Measurements from ENCODE around the gene RASSF7.

RASSF7 gene

GRCh38 chr11:538431-539051 lies 22.2 kb upstream of the RASSF7 start:
- TF ChIP-seq ZC3H10 (CRISPR knock-in tag; IDR thresholded peaks at IDR 0.05) (no peak), RARB (CRISPR knock-in tag; IDR thresholded peaks at IDR 0.05) (no peak), PATZ1 (CRISPR knock-in tag; IDR thresholded peaks at IDR 0.05; ENCODE audit: borderline replicate concordance) (no peak), SNAI2 (CRISPR knock-in tag; IDR thresholded peaks at IDR 0.05) (no peak), POU6F1 (CRISPR knock-in tag; IDR thresholded peaks at IDR 0.05; ENCODE audit: borderline replicate concordance, low read depth) (no peak), TSHZ2 (CRISPR knock-in tag; IDR thresholded peaks at IDR 0.05) (no peak)
- TF ChIP-seq, protein P1, sequence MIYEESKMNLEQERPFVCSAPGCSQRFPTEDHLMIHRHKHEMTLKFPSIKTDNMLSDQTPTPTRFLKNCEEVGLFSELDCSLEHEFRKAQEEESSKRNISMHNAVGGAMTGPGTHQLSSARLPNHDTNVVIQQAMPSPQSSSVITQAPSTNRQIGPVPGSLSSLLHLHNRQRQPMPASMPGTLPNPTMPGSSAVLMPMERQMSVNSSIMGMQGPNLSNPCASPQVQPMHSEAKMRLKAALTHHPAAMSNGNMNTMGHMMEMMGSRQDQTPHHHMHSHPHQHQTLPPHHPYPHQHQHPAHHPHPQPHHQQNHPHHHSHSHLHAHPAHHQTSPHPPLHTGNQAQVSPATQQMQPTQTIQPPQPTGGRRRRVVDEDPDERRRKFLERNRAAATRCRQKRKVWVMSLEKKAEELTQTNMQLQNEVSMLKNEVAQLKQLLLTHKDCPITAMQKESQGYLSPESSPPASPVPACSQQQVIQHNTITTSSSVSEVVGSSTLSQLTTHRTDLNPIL (CRISPR knock-in tag; IDR thresholded peaks at IDR 0.05; ENCODE audit: low read depth), result no peak
- no peak for ATAC-seq

- no peak for ATAC-seq
- TF ChIP-seq PPARA (CRISPR knock-in tag; IDR thresholded peaks at IDR 0.05; ENCODE audit: borderline replicate concordance) (no peak), CSRNP3 (CRISPR knock-in tag; IDR thresholded peaks at IDR 0.05) (no peak), ZFP3 (CRISPR knock-in tag; IDR thresholded peaks at IDR 0.05) (no peak), RARB (CRISPR knock-in tag; IDR thresholded peaks at IDR 0.05) (no peak), TSHZ2 (CRISPR knock-in tag; IDR thresholded peaks at IDR 0.05) (no peak), PATZ1 (CRISPR knock-in tag; IDR thresholded peaks at IDR 0.05; ENCODE audit: borderline replicate concordance) (no peak), POU6F1 (CRISPR knock-in tag; IDR thresholded peaks at IDR 0.05; ENCODE audit: borderline replicate concordance, low read depth) (no peak), OSR1 (CRISPR knock-in tag; IDR thresholded peaks at IDR 0.05) (no peak), ZNF8 (CRISPR knock-in tag; IDR thresholded peaks at IDR 0.05) (no peak), ZC3H10 (CRISPR knock-in tag; IDR thresholded peaks at IDR 0.05) (no peak), SNAI2 (CRISPR knock-in tag; IDR thresholded peaks at IDR 0.05) (no peak), TCF4 (CRISPR knock-in tag; IDR thresholded peaks at IDR 0.05; ENCODE audit: borderline replicate concordance) (no peak)
Measured at GRCh38 chr11:539971-540481, 20.7 kb upstream of the RASSF7 start.

Measured in SK-N-SH treated with all-trans-retinoic acid at 6 μM for 48 hours (cell line).